ENCODE results near the gene HOXC10.

Gene HOXC10

GRCh38 chr12:53969588-53970259, 15.2 kb upstream of the HOXC10 start:
- no peak for DNase-seq (ENCODE audit: low spot score)
- in situ Hi-C loops (cut with MboI; ENCODE audit: low sequenced_read_pairs, unreplicated experiment), result no loop called here
- TF ChIP-seq CTCF (IDR thresholded peaks at IDR 0.05; ENCODE audit: borderline replicate concordance, control extremely low read depth, extremely low read depth, insufficient read depth, missing control alignments), result no peak

GRCh38 chr12:53970451-53970850, 14.5 kb upstream of the HOXC10 start:
- DNase-seq (ENCODE audit: low spot score), result no peak
- in situ Hi-C loops (cut with MboI; ENCODE audit: low sequenced_read_pairs, unreplicated experiment), result no loop called here
- no peak for TF ChIP-seq CTCF (IDR thresholded peaks at IDR 0.05; ENCODE audit: borderline replicate concordance, control extremely low read depth, extremely low read depth, insufficient read depth, missing control alignments)

- in situ Hi-C loops (cut with MboI; ENCODE audit: low sequenced_read_pairs, unreplicated experiment), result no loop called here
- TF ChIP-seq CTCF (IDR thresholded peaks at IDR 0.05; ENCODE audit: borderline replicate concordance, control extremely low read depth, extremely low read depth, insufficient read depth, missing control alignments), result no peak
- DNase-seq (ENCODE audit: low spot score), result no peak
Measured at GRCh38 chr12:53971129-53971528, 13.8 kb upstream of the HOXC10 start.

- in situ Hi-C loops (cut with MboI; ENCODE audit: low sequenced_read_pairs, unreplicated experiment), result no loop called here
- TF ChIP-seq CTCF (IDR thresholded peaks at IDR 0.05; ENCODE audit: borderline replicate concordance, control extremely low read depth, extremely low read depth, insufficient read depth, missing control alignments), result no peak
- no peak for DNase-seq (ENCODE audit: low spot score)
Measured at GRCh38 chr12:53971686-53972085, 13.3 kb upstream of the HOXC10 start.

- in situ Hi-C loops (cut with MboI; ENCODE audit: low sequenced_read_pairs, unreplicated experiment), result no loop called here
- DNase-seq (ENCODE audit: low spot score), result no peak
- no peak for TF ChIP-seq CTCF (IDR thresholded peaks at IDR 0.05; ENCODE audit: borderline replicate concordance, control extremely low read depth, extremely low read depth, insufficient read depth, missing control alignments)
Measured at GRCh38 chr12:53972152-53972702, 12.7 kb upstream of the HOXC10 start.

- DNase-seq (ENCODE audit: low spot score), result no peak
- in situ Hi-C loops (cut with MboI; ENCODE audit: low sequenced_read_pairs, unreplicated experiment), result no loop called here
- TF ChIP-seq CTCF (IDR thresholded peaks at IDR 0.05; ENCODE audit: borderline replicate concordance, control extremely low read depth, extremely low read depth, insufficient read depth, missing control alignments), result no peak
Measured at GRCh38 chr12:53972722-53973235, 12.2 kb upstream of the HOXC10 start, which contains the start of gene HOXC11. HOXC11 (plus strand) TSS chr12:53973126; CDS start chr12:53973242, 116 bp downstream.

All from GM13976 (cell line).